HG02610 (cell line): Measurements from ENCODE around the gene LRP11.
A peak's percentile ranks its signal among the peaks of the same experiment; 100 is the strongest.
"Not testable (repeated sequence)": the region's sequence is repeated elsewhere in the genome, so short reads cannot be mapped to it uniquely, and the experiment has no call there.

Experiments
- ATAC-seq: cut with Tn5 transposase; IDR thresholded peaks from one replicate; pipeline ENCODE4 v1.9.1; 2021; ENCODE audit warnings: mild to moderate bottlenecking, moderate library complexity; ENCODE audit not compliant: unreplicated experiment

Gene LRP11

DNA sequence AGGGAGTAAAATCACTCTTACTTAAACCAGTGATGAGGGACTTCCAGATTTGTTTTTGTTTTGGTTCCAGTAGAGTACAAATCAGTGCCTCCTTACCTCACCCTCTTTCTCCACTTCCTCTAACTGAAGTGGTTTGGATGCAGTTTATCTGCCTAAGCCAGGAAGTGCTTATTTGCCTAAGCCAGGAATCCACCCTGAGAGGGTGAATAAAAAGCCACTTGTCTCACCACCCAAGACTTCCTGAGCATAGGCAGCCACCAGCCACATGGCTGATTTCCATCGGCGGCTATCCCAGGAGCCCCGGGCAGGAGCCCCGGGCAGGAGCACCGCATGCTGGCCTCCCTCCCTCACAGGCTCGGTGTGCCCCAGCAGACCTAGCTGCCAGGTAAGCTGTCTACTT, 12.0 kb downstream of the LRP11 start:
- no peak for ATAC-seq

DNA sequence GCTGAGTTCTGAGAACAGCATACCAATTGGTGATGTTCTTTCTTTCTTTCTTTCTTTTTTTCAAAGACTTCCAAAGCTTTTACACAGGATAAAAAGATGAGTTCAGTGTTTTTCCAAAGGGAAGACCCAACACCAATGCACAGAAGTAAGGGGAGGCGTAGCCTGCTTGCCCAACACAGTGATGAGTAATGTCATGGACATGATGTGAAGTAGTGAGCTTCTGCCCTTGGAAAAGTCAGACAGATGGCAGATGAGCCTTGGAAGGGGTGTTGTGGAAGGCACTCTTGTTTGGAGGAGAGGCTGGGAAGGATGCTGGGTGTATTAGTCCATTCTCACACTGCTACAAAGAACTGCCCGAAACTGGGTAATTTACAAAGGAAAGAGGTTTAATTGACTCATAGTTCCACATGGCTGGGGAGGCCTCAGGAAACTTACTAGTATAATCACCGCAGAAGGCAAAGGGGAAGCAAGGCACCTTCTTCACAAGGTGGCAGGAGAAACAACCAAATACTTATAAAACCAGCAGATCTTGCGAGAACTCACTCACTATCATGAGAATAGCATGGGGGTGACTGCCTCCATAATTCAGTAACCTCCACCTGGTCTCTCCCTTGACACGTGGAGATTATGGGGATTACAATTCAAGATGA, 12.6 kb downstream of the LRP11 start:
- no peak for ATAC-seq

DNA sequence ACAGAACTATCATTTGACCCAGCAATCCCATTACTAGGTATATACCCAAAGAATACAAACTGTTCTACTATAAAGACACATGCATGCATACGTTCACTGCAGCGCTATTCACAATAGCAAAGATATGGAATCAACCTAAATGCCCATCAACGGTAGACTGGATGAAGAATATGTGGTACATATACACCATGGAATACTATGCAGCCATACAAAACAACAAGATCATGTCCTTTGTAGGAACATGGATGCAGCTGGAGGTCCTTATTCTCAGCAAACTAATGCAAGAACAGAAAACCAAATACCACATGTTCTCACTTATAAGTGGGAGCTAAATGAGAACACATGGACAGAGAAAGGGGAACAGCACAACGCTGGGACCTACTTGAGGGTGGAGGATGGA, 15.8 kb downstream of the LRP11 start:
- ATAC-seq, result not testable (repeated sequence)

DNA sequence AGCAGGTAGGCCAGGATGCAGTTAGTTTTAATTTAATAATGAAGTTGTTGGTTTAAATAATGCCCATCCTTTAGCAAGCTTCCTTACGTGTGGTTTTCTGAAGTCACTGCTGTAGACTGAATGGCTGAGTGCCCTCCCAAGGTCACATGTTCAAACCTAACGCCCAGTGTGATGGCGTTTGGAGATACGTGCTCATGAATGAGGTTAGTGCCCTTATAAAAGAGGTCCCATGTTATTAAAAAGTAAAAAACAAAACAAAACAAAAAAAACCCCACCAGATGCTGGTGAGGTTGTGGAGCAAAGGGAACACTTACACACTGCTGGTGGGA, 16.3 kb downstream of the LRP11 start:
- no peak for ATAC-seq

DNA sequence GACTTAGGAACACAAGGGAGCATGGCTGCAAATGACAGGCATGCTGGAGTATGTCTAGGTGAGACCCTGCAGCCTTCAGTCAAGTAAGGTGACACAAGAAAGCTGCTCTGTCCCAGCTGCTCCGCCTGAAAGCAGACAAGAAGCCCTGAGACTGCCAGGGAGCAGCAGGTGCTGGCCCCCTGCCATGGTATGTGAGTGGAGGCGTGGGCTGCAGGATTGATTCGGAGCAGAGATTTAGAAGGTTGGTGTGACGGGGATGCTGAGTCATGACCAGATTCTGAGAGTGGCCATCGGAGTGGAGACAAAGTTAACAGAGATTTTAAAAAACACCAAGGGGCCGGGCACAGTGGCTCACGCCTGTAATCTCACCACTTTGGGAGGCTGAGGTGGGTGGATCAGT, 17.8 kb downstream of the LRP11 start:
- ATAC-seq, result no peak

DNA sequence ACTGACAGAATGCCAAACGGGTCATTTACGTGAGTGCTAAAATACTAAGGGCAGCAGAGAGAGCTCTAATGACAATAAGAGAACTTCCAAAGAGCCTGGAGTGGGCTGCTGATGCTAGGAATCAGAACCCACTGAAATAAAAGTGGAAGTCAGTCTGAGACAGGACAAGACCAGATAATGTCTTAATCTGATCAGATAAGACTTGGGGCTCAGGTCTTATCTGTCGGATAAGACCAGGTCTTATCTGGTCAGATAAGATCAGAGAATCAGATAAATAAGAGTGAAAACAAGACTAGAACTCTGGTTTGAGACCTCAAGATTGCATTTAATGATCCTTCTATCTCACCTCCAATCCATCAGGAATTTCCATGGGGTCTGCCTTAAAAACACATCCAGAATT, 18.6 kb downstream of the LRP11 start:
- no peak for ATAC-seq

DNA sequence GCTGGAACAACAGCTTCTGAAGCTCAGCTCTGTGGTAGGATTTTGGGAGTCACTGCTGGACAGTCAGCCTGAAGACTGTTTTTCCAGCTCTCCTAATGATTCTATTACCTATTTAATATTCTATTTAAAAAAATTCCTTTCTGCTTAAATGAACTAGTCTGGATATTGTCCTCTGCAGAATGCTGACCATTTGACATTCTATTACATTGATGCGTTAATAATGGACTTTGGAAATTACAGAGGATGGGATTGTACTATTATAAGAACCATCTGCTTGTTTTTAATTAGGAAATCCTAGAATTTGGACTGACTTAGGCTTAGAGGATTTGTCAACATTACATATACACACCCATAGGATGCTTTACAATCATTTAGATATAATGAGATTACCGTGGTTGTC, 19.7 kb downstream of the LRP11 start:
- no peak for ATAC-seq

DNA sequence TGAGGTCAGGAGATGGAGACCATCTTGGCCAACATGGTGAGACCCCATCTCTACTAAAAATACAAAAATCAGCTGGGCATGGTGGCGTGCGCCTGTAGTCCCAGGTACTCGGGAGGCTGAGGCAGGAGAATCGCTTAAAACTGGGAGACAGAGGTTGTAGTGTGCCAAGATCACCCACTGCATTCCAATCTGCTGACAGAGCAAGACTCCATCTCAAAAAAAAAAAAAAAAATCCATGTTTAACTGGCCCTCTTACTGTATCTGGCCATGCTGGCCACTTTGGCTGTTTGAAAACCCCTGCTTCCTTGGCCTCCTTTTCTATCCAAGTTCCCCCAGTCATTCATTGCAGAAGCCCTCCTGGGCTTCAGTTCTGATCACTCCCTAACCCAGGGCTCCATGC, 20.1 kb downstream of the LRP11 start:
- not testable (repeated sequence) for ATAC-seq

DNA sequence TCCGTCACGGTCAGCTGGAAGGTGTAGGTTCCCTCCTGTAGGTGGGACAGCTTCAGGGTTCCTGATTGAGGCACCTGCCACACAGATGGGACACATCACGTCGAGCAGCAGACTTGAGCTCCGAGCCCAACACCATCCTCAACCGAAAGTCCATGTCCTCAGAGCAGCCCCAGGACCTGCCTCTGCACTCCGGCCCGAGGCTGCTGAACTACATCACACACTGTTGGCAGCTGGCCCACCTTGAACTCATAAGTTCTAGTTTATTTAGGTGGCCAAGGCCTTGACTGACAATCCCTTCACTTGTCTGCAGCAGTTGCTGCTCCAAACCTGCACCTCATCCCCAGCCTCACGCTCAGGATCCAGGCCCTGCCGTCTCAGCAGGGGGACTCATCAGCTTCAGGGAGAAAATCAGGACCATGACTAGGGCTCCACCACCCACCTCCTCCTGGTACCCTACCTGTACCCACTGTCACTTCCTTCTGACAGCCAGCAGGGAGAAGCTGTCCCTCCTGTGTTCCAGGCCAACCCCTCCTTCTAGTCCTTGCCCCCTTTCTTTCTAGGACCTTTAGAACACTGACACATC, 21.0 kb downstream of the LRP11 start:
- ATAC-seq, result no peak

DNA sequence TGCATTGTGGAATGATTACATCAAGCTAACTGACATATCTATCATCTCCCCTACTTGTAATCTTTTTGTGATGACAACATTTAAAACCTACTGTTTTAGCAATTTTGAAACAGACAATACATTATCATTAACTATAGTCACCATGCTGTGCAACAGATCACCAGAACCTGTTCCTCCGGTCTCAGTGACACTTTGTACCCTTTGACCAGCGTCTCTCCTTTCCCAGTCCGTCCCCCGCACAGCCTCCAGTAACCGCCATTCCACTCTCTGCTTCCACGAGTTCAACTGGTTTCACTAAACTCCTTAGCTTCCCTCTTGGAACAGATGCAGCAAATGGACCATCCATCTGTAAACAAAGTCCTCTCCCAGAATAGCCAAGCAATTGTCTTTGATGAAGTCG, 21.8 kb downstream of the LRP11 start:
- ATAC-seq, result no peak

DNA sequence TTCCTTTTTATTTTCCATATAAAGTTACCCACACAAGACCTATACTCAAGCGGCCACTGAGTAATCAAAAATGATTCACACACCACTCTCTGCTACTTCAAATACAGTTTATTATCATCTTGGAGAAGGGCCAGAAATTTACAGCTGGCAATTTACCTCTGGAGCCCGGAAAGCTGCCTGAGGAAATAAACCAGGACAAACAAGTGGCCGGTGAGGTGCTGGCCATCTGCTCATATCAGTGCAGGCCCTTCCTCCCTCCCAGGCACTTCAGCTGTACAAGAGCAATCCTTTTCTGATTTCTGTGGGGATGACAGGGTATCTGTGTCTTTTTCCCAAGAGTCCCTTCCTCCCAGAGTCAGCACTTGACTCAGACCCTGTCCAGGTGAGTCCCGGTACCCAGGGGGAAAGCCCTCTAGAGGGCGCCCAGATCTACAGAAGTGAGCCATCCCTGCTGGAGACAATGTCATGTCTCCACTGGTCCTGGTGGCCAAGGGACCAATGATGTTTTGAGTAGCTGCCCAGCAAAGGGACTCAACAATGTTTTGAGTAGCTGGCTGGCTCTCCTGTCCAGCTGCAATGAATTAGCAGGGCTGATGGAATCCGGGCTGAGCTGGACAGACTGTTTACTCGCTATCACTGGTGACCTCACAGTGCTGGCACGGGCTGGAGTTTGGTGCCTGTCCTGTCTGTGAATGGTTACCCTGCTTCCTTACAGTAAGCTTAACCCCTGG, 23.6 kb downstream of the LRP11 start:
- no peak for ATAC-seq

DNA sequence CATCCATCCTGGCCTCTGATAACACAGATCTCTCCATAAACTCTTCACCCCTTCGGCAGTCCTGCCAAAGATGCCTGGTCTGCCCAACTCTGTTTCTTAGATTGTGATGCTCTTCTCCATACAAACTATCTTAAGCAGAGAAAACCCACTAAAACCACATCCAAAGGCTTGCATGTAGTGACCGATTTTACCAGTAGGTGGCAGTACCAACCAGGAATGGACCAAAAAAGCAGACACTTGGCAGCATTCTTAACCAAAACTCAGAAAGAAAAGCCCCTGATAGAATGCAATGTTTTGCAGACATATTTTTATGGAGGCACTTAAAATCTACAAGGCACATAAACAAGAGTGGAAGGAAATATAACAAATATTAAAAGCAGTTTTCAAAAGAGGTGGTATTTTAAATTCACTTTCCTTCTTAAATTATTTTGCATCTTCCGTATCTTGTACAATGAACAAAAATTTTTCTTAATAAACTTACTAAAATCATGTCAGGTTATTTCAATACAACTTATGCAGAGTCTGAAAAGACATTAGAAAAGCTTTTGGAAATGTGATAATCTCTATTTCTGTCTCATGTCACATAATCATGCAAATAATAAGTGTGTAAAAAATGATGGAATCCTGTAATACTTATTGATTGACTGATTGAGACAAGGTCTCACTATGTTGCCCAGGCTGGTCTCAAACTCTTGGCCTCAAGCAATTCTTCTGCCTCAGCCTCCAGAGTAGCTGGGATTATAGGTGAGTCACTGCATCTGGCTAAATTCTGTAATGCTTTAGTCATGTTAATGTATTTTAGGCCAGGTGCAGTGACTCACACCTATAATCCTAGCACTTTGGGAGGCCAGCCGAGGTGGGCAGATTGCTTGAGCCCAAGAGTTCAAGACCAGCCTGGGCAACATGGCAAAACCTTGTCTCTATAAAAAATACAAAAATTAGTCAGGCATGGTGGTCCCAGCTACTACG, 29.4 kb downstream of the LRP11 start:
- no peak for ATAC-seq

DNA sequence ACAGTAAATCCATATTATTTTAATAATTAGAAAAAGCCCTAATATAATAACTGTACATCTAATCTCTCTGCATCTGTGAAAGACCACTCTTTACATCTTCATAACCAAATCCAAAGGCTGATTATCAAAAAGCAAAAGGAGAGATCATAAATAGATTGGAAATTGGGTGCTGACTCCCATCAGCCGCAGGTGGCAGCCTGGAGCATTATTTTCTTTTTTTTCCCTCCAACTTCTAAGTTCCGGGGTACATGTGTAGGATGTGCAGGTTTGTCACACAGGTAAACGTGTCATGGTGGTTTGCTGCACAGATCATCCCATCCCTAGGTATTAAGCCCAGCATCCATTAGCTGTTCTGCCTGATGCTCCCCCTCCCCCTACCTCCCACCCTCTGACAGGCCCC, 30.5 kb downstream of the LRP11 start:
- ATAC-seq, result no peak

DNA sequence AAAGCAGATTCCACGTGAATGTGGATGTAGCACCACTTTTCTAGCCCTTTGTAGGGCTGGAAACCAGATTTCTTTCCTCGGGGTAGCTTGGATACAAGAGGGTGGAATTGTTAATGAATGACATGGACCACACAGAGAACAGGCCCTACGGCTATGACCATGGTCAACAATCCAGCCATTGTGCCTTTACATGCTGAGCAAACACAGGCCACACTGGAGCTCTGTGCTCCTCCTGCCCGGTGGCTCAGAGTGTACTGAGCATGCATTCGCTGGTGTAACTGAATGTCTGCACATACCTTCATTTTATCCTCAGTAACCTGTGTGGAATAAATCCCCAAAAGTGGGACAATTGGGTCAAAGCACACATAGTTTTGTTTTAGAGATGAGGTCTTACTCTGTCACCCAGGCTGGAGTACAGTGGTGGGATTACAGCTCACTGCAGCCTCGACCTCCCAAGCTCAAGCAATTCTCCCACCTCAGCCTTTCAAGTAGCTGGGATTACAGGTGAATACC, 32.8 kb downstream of the LRP11 start:
- no peak for ATAC-seq

DNA sequence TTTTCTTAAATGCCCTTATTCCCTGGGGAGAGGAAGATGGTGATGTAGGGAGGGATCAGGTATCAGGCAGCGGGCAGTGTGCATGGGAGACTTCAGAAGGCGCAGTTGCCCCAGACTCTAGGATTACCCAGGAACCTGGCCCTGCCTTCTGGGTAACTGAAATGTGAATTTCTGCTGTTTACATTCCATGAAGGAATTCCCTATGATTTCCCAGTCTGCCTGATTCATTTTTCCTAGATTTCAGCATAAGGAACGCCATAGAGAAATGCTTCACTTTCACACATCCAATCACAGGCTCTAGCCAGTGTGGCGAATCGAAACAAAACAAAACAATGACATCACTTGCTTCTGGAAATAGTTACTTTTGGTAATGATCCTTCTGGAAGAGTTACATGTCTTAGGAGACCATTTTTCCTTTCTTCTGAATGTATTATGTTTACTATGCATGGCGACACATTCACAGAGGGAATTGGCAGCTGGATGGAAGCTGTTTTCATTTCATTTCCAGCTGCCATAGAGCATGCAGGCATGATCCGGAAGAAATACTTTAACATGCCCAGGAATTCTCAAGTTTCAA, 33.3 kb downstream of the LRP11 start:
- no peak for ATAC-seq

DNA sequence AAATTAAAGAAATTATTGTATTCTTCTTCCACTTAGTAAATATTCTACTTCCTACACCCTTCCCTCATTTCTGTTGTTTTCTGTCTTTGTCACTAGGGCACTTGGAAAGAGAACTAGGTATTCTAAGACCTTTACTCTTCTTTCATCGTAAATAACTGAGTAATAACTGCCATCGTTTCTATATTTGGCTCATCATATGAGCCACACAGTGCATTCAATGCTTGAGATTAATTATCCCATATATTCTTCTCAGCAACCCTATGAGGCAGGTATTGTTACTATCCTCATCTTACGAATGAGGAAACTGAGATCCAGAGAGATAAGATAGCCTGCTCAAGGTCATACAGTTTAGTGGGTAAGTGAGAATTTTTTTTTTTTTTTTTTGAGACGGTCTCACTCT, 38.9 kb downstream of the LRP11 start:
- no peak for ATAC-seq

DNA sequence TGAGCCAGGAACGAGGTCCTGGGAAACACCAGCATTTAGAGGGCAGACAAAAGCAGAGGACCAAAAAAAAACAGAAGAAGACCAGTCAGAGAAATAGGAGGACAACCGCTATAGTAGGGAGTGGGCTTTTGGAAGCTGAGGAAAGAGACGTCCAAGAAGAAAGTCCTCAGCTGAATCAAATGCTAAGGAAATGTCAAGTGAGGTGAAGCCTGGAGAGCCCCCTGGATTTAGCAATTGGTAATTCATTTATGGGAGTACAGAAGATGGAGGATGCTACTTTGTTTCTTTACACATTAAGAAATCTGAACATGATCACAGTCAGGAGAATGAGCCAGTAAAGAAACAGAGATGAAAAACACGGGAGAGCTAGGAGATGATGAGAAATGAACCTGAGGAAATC, 41.1 kb downstream of the LRP11 start:
- ATAC-seq, result no peak

DNA sequence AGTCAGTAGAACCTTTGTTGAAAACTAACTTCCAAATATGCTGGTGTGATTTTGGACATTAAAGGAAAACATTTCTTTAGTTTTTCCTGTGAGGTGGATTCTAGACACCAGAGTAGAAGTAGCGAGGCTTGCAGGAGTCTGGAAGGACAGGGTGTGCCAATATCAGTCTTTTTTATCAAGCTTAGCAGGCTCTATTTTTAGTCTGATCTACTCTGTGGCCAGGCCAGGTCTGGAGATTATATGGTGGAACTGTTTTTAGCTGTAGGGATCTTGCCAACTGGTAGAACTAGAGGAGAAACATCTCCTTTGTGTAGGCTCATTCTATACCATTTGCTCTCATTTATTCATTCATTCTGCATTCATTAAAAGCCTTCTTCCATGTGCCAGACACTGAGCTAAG, 42.7 kb downstream of the LRP11 start:
- ATAC-seq, result no peak

DNA sequence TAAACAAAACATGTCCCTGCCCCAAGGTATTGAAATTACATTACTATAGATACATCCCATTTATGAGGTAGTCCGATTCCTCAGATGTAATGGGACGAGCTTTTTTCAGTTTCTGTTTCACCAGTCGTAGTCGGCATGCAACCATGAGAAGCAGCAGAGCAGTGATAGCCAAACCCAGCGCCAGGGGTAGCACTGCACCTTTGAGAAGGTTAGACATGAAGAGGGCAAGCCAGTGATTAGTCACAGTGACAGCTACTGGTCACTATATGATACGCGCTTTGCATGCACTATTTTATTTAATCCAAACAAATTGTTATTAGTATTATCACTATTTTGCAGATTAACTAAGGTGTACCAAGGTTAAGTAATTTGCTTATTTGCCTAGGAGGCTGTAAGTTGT, 43.7 kb downstream of the LRP11 start:
- no peak for ATAC-seq

DNA sequence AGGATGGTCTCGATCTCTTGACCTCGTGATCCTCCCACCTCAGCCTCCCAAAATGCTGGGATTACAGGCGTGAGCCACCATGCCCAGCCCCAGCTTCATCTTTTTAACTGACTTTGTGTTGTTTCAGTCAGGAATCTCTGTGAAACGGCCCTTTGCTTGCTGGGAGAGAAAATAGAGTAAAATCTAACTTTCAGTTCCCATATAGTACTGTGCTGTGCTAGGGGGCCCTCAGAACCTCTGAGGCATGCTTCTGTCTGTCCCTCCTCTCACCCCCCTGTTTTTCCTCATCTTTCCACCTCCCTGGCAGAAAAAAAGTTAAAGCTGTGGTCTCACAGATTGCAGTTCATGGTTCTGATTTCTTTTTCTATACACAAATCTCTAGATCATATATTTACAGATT, 48.4 kb downstream of the LRP11 start:
- peak; percentile 57 for ATAC-seq

DNA sequence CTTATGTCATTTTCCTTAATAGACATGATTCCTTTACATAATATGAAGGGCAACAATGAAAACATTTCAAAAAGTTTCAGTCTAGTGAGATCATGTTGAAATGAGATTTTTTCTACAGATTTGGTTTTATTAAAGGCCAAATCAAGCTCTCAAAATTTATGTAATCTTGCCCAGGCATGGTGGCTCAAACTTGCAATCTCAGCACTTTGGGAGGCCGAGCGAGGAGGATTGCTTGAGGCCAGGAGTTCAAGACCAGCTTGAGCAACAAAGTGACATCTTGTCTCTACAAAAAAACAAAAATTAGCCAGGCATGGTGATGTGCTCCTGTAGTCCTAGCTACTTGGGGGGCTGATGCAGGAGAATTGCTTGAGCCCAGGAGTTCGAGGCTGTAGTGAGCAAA, 50.8 kb downstream of the LRP11 start:
- no peak for ATAC-seq
